Tibial nerve (tissue), 4 donors: ENCODE measurements around the gene GPALPP1. TPM values are rescaled to one million over a fixed set of nuclear protein-coding genes. Genes with fewer than 3 reads are reported as not detected.
"Not testable (repeated sequence)": the region's sequence is repeated elsewhere in the genome, so short reads cannot be mapped to it uniquely, and the experiment has no call there.

ENCODE experiments used
- DNase-seq, 2 donors: peaks; one replicate each; pipeline ENCODE4 v3.0.0-alpha.2; 2019; ENCODE audit warnings: low spot score in 2 of 2
- H3K27ac ChIP-seq, 4 donors: fragments of 200-600 bp; sonication (generic) in 3 of 4; one replicate each; pipeline ENCODE4 v1.5.1; 2017 to 2019; ENCODE audit warnings: mild to moderate bottlenecking in 1 of 4
- H3K27me3 ChIP-seq, 2 donors: fragments of 200-600 bp; sonication (generic) in 1 of 2; one replicate each; pipeline versions ENCODE4 v1.5.1 to v1.6.0; 2017 to 2019
- H3K36me3 ChIP-seq, 3 donors: fragments of 200-600 bp; sonication (generic); one replicate each; pipeline ENCODE4 v1.5.1; 2018 to 2019
- H3K4me1 ChIP-seq, 4 donors: fragments of 200-600 bp; sonication (generic) in 3 of 4; one replicate each; pipeline ENCODE4 v1.5.1; 2017 to 2019
- H3K4me3 ChIP-seq, 4 donors: fragments of 200-600 bp; sonication (generic) in 3 of 4; one replicate each; pipeline ENCODE4 v1.5.1; 2017 to 2019; ENCODE audit warnings: mild to moderate bottlenecking in 1 of 4, moderate library complexity in 1 of 4
- H3K9me3 ChIP-seq, 4 donors: fragments of 200-600 bp; sonication (generic) in 3 of 4; one replicate each; pipeline ENCODE4 v1.5.1; 2017 to 2019
- EP300 ChIP-seq, 2 donors: sonication (generic); formaldehyde crosslinking; IDR thresholded peaks; one replicate each; pipeline ENCODE4 v1.6.1; 2017; ENCODE audit warnings: antibody characterized with exemption in 2 of 2, mild to moderate bottlenecking in 1 of 2
- POLR2A ChIP-seq, 2 donors: fragments of 450-650 bp; IDR thresholded peaks; one replicate each; pipeline ENCODE4 v1.6.1; 2017; ENCODE audit warnings: antibody characterized with exemption in 2 of 2, mild to moderate bottlenecking in 2 of 2, moderate library complexity in 2 of 2
- WGBS, 2 donors: methylation state at CpG; one replicate each; pipeline ENCODE4 v1.1.5; 2018; 5-methylcytosine and 5-hydroxymethylcytosine counted together
- total RNA-seq, 4 donors: library from RNA; depleted of rRNA; stranded (reverse); fragments of >200 nt; gene quantifications; one replicate each; pipeline ENCODE4 v1.1.0, GENCODE V29; 2016
- TF ChIP-seq, protein P1 (sequence below), 5 experiments: fragments of 200-600 bp in 3 of 5; fragments of 450-650 bp in 2 of 5; sonication (generic) in 3 of 5; IDR thresholded peaks; one replicate each; pipeline ENCODE4 v1.5.1; 2016 to 2019; ENCODE audit warnings: antibody characterized with exemption in 5 of 5, mild to moderate bottlenecking in 3 of 5, moderate library complexity in 2 of 5

Gene GPALPP1
- total RNA-seq, 4 donors from 2014 or later: 22.7 to 50.1 (median 30.4) TPM

DNA sequence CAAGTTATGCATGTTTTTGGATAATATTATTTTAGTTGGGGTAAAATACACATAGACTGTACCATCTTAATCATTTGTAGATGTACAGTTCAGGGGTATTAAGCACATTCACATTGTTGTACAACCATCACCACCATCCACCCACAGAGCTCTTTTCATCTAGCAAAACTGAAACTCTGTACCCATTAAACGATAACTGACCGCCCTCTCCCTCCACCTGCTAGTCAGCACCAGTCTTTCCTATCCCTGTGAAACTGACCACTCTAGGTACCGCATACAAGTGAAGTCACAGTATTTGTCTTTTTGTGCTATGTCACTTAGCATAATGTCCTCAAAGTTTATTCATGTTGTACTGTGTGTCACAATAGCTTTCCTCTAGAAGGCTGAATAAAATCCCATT lies 70.7 kb downstream of the GPALPP1 start:
- no peaks in the 10 kb centered on the region for H3K27me3 ChIP-seq
- H3K27ac ChIP-seq: no peak overlapping the region
- TF ChIP-seq, protein P1, sequence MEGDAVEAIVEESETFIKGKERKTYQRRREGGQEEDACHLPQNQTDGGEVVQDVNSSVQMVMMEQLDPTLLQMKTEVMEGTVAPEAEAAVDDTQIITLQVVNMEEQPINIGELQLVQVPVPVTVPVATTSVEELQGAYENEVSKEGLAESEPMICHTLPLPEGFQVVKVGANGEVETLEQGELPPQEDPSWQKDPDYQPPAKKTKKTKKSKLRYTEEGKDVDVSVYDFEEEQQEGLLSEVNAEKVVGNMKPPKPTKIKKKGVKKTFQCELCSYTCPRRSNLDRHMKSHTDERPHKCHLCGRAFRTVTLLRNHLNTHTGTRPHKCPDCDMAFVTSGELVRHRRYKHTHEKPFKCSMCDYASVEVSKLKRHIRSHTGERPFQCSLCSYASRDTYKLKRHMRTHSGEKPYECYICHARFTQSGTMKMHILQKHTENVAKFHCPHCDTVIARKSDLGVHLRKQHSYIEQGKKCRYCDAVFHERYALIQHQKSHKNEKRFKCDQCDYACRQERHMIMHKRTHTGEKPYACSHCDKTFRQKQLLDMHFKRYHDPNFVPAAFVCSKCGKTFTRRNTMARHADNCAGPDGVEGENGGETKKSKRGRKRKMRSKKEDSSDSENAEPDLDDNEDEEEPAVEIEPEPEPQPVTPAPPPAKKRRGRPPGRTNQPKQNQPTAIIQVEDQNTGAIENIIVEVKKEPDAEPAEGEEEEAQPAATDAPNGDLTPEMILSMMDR (IDR thresholded peaks at IDR 0.05): no peak
- TF ChIP-seq EP300 (IDR thresholded peaks at IDR 0.05) (no peak), POLR2A (IDR thresholded peaks at IDR 0.05) (no peak)
- H3K9me3 ChIP-seq: no peaks in the 10 kb centered on the region
- peaks cover 0 to 20% (median 14%) of the 10 kb centered on the region in 4 donors for H3K4me1 ChIP-seq
- 92 to 93% methylated on average over 3 of the region's 3 CpGs for WGBS, 2 donors
- no peak overlapping the region for H3K4me3 ChIP-seq
- no peaks in the 10 kb centered on the region for H3K36me3 ChIP-seq
- DNase-seq: no peak

GRCh38 chr13:45063261-45063860 lies 74.0 kb downstream of the GPALPP1 start:
- no peak for DNase-seq
- Histone ChIP-seq H3K27ac (no peak overlapping the region), H3K4me1 (no peaks in the 10 kb centered on the region), H3K36me3 (no peaks in the 10 kb centered on the region), H3K4me3 (no peak overlapping the region), H3K27me3 (no peaks in the 10 kb centered on the region), H3K9me3 (no peaks in the 10 kb centered on the region)
- TF ChIP-seq, protein P1 (IDR thresholded peaks at IDR 0.05): no peak
- no peak for TF ChIP-seq EP300 (IDR thresholded peaks at IDR 0.05)
- no peak for TF ChIP-seq POLR2A (IDR thresholded peaks at IDR 0.05)
- 82 to 84% methylated on average over 7 of the region's 7 CpGs for WGBS, 2 donors

- H3K4me1 ChIP-seq, H3K27ac ChIP-seq, H3K4me3 ChIP-seq, H3K9me3 ChIP-seq, H3K36me3 ChIP-seq, H3K27me3 ChIP-seq, DNase-seq: not testable (repeated sequence)
- WGBS, 2 donors: 92 to 96% methylated on average over 3 of the region's 3 CpGs
Measured at GRCh38 chr13:45063889-45064288, 74.6 kb downstream of the GPALPP1 start.

- no peaks in the 10 kb centered on the region for H3K4me1 ChIP-seq
- H3K27me3 ChIP-seq: no peaks in the 10 kb centered on the region
- TF ChIP-seq, protein P1 (IDR thresholded peaks at IDR 0.05): no peak
- TF ChIP-seq POLR2A (IDR thresholded peaks at IDR 0.05): no peak
- no peak for TF ChIP-seq EP300 (IDR thresholded peaks at IDR 0.05)
- H3K9me3 ChIP-seq: no peaks in the 10 kb centered on the region
- no peak overlapping the region for H3K27ac ChIP-seq
- no peaks in the 10 kb centered on the region for H3K36me3 ChIP-seq
- H3K4me3 ChIP-seq: no peak overlapping the region
- no peak for DNase-seq
- 90 to 95% methylated on average over 6 of the region's 6 CpGs for WGBS, 2 donors
Measured at GRCh38 chr13:45064889-45065288, 75.6 kb downstream of the GPALPP1 start.

DNA sequence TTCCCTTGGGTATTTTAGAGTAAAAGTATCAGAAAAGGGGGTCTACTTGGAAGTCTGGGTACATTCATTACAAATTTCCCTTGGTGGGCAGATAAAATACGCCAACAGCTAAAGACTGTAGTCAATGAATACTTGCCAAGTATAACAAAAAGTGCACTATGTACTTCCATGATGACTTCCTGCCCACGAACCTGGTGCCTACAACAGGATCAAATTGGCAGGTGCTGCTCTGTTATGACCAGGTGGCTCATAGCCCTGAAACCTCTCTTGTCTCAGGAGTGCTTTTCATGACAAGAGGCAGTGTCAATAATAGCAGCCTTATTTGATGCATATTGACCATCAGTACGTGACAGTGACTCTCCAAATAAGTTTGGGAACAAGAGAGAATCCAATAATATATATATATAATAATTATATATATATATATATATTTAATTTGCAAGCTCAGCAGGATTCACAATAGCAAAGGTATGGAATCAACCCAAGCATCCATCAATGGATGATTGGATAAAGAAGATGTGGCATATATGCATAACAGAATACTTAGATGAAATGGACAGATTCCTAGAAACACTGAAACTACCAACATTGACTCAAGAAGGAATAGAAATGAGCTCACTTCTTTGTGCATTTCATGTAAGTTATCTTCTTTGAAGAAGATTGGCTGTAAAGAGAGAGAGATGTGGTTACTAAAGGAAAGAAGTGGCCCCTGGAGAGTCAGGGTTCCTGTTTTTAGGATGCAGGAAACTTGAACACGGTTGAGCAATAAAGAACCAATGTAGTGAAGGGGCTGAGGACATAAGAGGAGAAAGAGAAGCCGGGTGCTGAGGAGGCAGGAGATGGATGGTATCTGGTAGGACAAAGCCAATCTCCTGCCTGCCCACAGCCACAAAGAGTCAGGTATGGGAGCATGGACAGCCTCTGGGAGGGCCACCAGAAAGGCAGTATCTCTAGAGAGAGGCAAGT lies 79.0 kb downstream of the GPALPP1 start:
- H3K36me3 ChIP-seq: no peaks in the 10 kb centered on the region

More for the DNA sequence above, 79.0 kb downstream of the GPALPP1 start:
- no peaks in the 10 kb centered on the region for H3K4me1 ChIP-seq
- WGBS, 2 donors: 66 to 70% methylated on average over 5 of the region's 5 CpGs
- DNase-seq: no peak
- TF ChIP-seq, protein P1 (IDR thresholded peaks at IDR 0.05): no peak
- TF ChIP-seq POLR2A (IDR thresholded peaks at IDR 0.05) (no peak), EP300 (IDR thresholded peaks at IDR 0.05) (no peak)
- H3K27ac ChIP-seq: no peak overlapping the region
- no peak overlapping the region for H3K4me3 ChIP-seq
- no peaks in the 10 kb centered on the region for H3K9me3 ChIP-seq
- H3K27me3 ChIP-seq: no peaks in the 10 kb centered on the region
